HepG2 (cell line): ENCODE results near the gene FOXK2. TPM values are rescaled to one million over a fixed set of nuclear protein-coding genes. Genes with fewer than 3 reads are reported as not detected.
"Not testable (repeated sequence)": the region's sequence is repeated elsewhere in the genome, so short reads cannot be mapped to it uniquely, and the experiment has no call there.

Experiments used
- ATAC-seq: fragments of 200-7000 bp; cut with Tn5 transposase; 3 replicates; pipeline ENCODE4 v1.9.1; 2020; ENCODE audit warnings: mild to moderate bottlenecking, moderate library complexity
- BruUV-seq: library from RNA; stranded (reverse); fragments of 400-500 nt; replicated peaks from 2 replicates; lab custom pipeline; 2021; lab: Mats Ljungman, UMichigan
- CTCF ChIA-PET: fragments of 300-600 bp; formaldehyde crosslinking; extraction: SDS; loops from one replicate; lab custom pipeline; 2021; ENCODE audit warnings: low total read pairs, inconsistent platforms, low intra/inter-chr PET ratio; lab: Yijun Ruan, JAX
- POLR2A ChIA-PET: fragments of 350-600 bp; sonication (Branson Sonifier 250); formaldehyde crosslinking; loops from one replicate; lab custom pipeline; 2020; ENCODE audit warnings: antibody characterized with exemption, inconsistent platforms; lab: Yijun Ruan, JAX
- DNase-seq: peaks from one replicate; pipeline ENCODE4 v3.0.0-alpha.2; 2015; ENCODE audit warnings: low spot score
- FAIRE-seq: peaks from 3 replicates; lab custom pipeline; 2011; peaks lifted over from hg19 to GRCh38; lab: Jason Lieb, UNC
- H2AFZ ChIP-seq: one replicate; pipeline ENCODE4 v1.6.1; 2011; ENCODE audit warnings: low read length, inconsistent platforms
- H3K27ac ChIP-seq: fragments of 300-600 bp; 3 replicates; pipeline ENCODE4 v1.8.0; 2011; ENCODE audit warnings: mixed run types, mild to moderate bottlenecking, mixed read lengths, low read length, inconsistent platforms; ENCODE audit not compliant: insufficient read depth; ENCODE audit errors: extremely low read length
- H3K27me3 ChIP-seq, 2 experiments: fragments of 200-600 bp in 1 of 2; 2 replicates in 1 of 2; 3 replicates in 1 of 2; pipeline versions ENCODE4 v1.6.0 to v1.8.0; 2011; ENCODE audit warnings: low read length in 2 of 2, mild to moderate bottlenecking in 2 of 2, moderate library complexity in 2 of 2, inconsistent platforms in 1 of 2; ENCODE audit not compliant: insufficient read depth in 2 of 2, control insufficient read depth in 1 of 2
- H3K36me3 ChIP-seq, 2 experiments: fragments of 200-600 bp in 1 of 2; replicated peaks in 1 of 2; 2 replicates in 1 of 2; 3 replicates in 1 of 2; pipeline versions ENCODE4 v1.5.1 to v1.8.0; 2011; ENCODE audit warnings: low read length in 2 of 2, inconsistent platforms in 1 of 2; ENCODE audit not compliant: insufficient read depth in 2 of 2, control insufficient read depth in 1 of 2
- H3K4me1 ChIP-seq: 2 replicates; pipeline ENCODE4 v1.5.1; 2012; ENCODE audit warnings: low read length, inconsistent platforms; ENCODE audit not compliant: insufficient read depth
- H3K4me2 ChIP-seq: 2 replicates; pipeline ENCODE4 v1.6.0; 2011; ENCODE audit warnings: low read depth, low read length, inconsistent platforms
- H3K4me3 ChIP-seq, 3 experiments: fragments of 200-600 bp in 1 of 3; sonication (generic), shearing (Covaris generic) in 1 of 3; replicated peaks in 1 of 3; 2 replicates each; pipeline ENCODE4 v1.5.1; 2011 to 2016; ENCODE audit warnings: low read length in 3 of 3, inconsistent platforms in 2 of 3, low read depth in 2 of 3, mild to moderate bottlenecking in 2 of 3, control low read depth in 1 of 3, mixed read lengths in 1 of 3; ENCODE audit not compliant: insufficient read depth in 1 of 3
- H3K79me2 ChIP-seq: one replicate; pipeline ENCODE4 v1.6.1; 2011; ENCODE audit warnings: low read length, inconsistent platforms; ENCODE audit not compliant: insufficient read depth
- H3K9ac ChIP-seq: 2 replicates; pipeline ENCODE4 v1.6.0; 2011; ENCODE audit warnings: mild to moderate bottlenecking, low read depth, low read length, inconsistent platforms; ENCODE audit not compliant: insufficient read depth
- H3K9me3 ChIP-seq: 2 replicates; pipeline ENCODE4 v1.5.1; 2012; ENCODE audit warnings: mild to moderate bottlenecking, low read length
- H4K20me1 ChIP-seq: 2 replicates; pipeline ENCODE4 v1.6.0; 2011; ENCODE audit warnings: inconsistent platforms, mild to moderate bottlenecking, low read length, moderate library complexity; ENCODE audit not compliant: insufficient read depth
- WGBS: methylation state at CpG from one replicate; pipeline ENCODE4 v1.1.6; 2017; ENCODE audit warnings: low lambda C conversion rate; 5-methylcytosine and 5-hydroxymethylcytosine counted together
- in situ Hi-C: cut with HindIII; loops from 2 replicates; pipeline ENCODE4 v1.10.0; 2017; ENCODE audit warnings: low pct_unique_long_range_greater_than_20kb; ENCODE audit not compliant: extremely low pct_ligation_motif_present
- intact Hi-C: fragments of 100-400 bp; cut with micrococcal nuclease; formaldehyde crosslinking; loops from one replicate; pipeline ENCODE4 v1.10.0; 2022; ENCODE audit not compliant: unreplicated experiment
- polyA plus RNA-seq, 8 experiments: library from polyadenylated mRNA; depleted of rRNA in 3 of 8; stranded (reverse) in 7 of 8; unstranded in 1 of 8; fragments of >200 nt; fragmentation: Illumina TruSeq in 4 of 8; extraction: Trizol in 4 of 8; gene quantifications; 2 replicates each; pipeline versions ENCODE4 v1.2.1 to v1.2.3, GENCODE V29; 2011 to 2016; ENCODE audit warnings: low read depth in 4 of 8, missing spikeins in 1 of 8, mixed read lengths in 1 of 8; ENCODE audit not compliant: insufficient read depth in 1 of 8
- total RNA-seq, 5 experiments: library from RNA; depleted of rRNA; stranded (reverse); fragments of >200 nt; fragmentation: Illumina TruSeq; extraction: Trizol; gene quantifications; 2 replicates each; pipeline ENCODE4 v1.2.3, GENCODE V29; 2016; ENCODE audit warnings: low read depth in 1 of 5

FOXK2 gene
- total and polyA plus RNA-seq, 2 of the 13 experiments (the other 11 are each of a cell fraction or from before 2014, with no cell fraction given) = 67.1 to 67.2 TPM

DNA sequence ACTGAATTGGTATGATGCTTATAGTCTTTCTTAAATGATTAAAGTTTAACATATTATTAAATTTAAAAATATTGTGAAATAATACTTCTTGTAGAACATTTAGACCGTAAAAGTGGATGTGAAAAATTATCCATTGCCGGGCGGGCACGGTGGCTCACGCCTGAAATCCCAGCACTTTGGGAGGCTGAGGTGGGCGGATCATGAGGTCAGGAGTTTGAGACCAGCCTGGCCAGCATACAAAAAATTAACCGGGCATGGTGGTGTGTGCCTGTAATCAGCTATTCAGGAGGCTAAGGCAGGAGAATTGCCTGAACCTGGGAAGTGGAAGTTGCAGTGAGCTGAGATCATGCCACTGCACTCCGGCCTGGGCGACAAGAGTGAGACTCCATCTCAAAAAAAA is 17.7 kb downstream of the FOXK2 start:
- H3K27ac ChIP-seq = not testable (repeated sequence)

DNA sequence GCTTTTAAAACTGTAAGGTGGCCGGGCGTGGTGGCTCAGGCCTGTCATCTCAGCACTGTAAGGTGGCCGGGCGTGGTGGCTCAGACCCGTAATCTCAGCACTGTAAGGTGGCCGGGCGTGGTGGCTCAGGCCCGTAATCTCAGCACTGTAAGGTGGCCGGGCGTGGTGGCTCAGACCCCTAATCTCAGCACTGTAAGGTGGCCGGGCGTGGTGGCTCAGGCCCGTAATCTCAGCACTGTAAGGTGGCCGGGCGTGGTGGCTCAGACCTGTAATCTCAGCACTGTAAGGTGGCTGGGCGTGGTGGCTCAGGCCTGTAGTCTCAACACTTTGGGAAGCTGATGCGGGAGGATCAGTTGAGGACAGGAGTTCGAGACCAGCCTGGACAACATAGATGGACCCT is 19.5 kb downstream of the FOXK2 start:
- POLR2A ChIA-PET = interaction anchor here (1.0 to 1.6 kb wide), 2 partner anchors 11 to 12 kb away, joined by 4 read pairs; no protein-coding TSS in a partner anchor
- BruUV-seq, ATAC-seq, H3K4me2 ChIP-seq, H3K27me3 ChIP-seq, H3K27ac ChIP-seq, CTCF ChIA-PET, in situ Hi-C loops, intact Hi-C loops, H3K4me3 ChIP-seq, FAIRE-seq, H3K9me3 ChIP-seq, DNase-seq, H3K9ac ChIP-seq, H2AFZ ChIP-seq: not testable (repeated sequence)
- H3K79me2 ChIP-seq = peaks cover 97% of the 10 kb centered on the region
- peaks cover 8 to 16% of the 10 kb centered on the region in 2 experiments; a peak in 4 of 5 replicates for H3K36me3 ChIP-seq
- 95% methylated on average over 13 of the region's 18 CpGs for WGBS
- H3K4me1 ChIP-seq = peaks cover 50% of the 10 kb centered on the region
- peaks cover 92% of the 10 kb centered on the region for H4K20me1 ChIP-seq

More for the DNA sequence above, 17.7 kb downstream of the FOXK2 start:
- in situ Hi-C loops, H3K4me3 ChIP-seq, H3K9ac ChIP-seq, H3K27me3 ChIP-seq, H2AFZ ChIP-seq, H3K4me2 ChIP-seq, ATAC-seq, BruUV-seq, FAIRE-seq, DNase-seq, H3K9me3 ChIP-seq, CTCF ChIA-PET: not testable (repeated sequence)
- WGBS = 94% methylated on average over 9 of the region's 9 CpGs
- POLR2A ChIA-PET = interaction anchor here (0.6 to 1.6 kb wide), 6 partner anchors 8 to 75 kb away, joined by 3 to 5 read pairs (median 4); no protein-coding TSS in a partner anchor
- Histone ChIP-seq H3K4me1 (peaks cover 42% of the 10 kb centered on the region), H3K79me2 (peaks cover 97% of the 10 kb centered on the region), H4K20me1 (peaks cover 92% of the 10 kb centered on the region), H3K36me3 (peaks cover 4 to 16% of the 10 kb centered on the region in 2 experiments; a peak in 3 of 5 replicates)
- intact Hi-C loops = loop anchor here (2.0 kb wide), 1 partner anchor 14 kb away; no protein-coding TSS in a partner anchor
